IMR-90 (cell line): ENCODE results near the gene ATXN7L2. TPM values are rescaled to one million over a fixed set of nuclear protein-coding genes. Genes with fewer than 3 reads are reported as not detected.

ENCODE experiments used
- ATAC-seq: fragments of 200-7000 bp; cut with Tn5 transposase; 2 replicates; pipeline ENCODE4 v1.9.1; 2020; ENCODE audit warnings: low read depth, mild to moderate bottlenecking, moderate library complexity
- BruUV-seq: library from RNA; stranded (reverse); fragments of 400-500 nt; replicated peaks from 2 replicates; lab custom pipeline; 2021; lab: Mats Ljungman, UMichigan
- CTCF ChIA-PET: fragments of 300-600 bp; formaldehyde crosslinking; extraction: SDS; loops from one replicate; lab custom pipeline; 2021; ENCODE audit warnings: antibody characterized with exemption; lab: Yijun Ruan, JAX
- POLR2A ChIA-PET: fragments of 300-600 bp; sonication (Branson Sonifier 250); formaldehyde crosslinking; loops from one replicate; lab custom pipeline; 2022; ENCODE audit warnings: antibody characterized with exemption; ENCODE audit not compliant: unreplicated experiment; lab: Charles Lee
- DNase-seq: peaks from one replicate; pipeline ENCODE4 v3.0.0; 2013
- H2AFZ ChIP-seq: replicated peaks from 2 replicates; pipeline ENCODE3; 2013; ENCODE audit warnings: low read length, mild to moderate bottlenecking; ENCODE audit not compliant: poor library complexity
- H2AK5ac ChIP-seq: 2 replicates; pipeline ENCODE4 v1.6.1; 2013; ENCODE audit warnings: low read depth, low read length, inconsistent platforms
- H2AK9ac ChIP-seq: replicated peaks from 2 replicates; pipeline ENCODE3; 2013; ENCODE audit warnings: mild to moderate bottlenecking, low read depth, low read length, moderate library complexity; ENCODE audit not compliant: poor library complexity
- H2BK120ac ChIP-seq: 2 replicates; pipeline ENCODE4 v1.6.1; 2013; ENCODE audit warnings: low read depth, low read length, inconsistent platforms
- H2BK15ac ChIP-seq: 3 replicates; pipeline ENCODE4 v1.6.1; 2013; ENCODE audit warnings: low read depth, low read length, inconsistent platforms
- H2BK20ac ChIP-seq: 2 replicates; pipeline ENCODE4 v1.6.1; 2013; ENCODE audit warnings: low read depth, mild to moderate bottlenecking, inconsistent platforms, low read length, moderate library complexity
- H2BK5ac ChIP-seq: 2 replicates; pipeline ENCODE4 v1.6.1; 2013; ENCODE audit warnings: mild to moderate bottlenecking, low read depth, low read length, inconsistent platforms; ENCODE audit not compliant: poor library complexity, severe bottlenecking
- H3K14ac ChIP-seq: replicated peaks from 2 replicates; pipeline ENCODE4 v1.6.1; 2013; ENCODE audit warnings: low read depth, low read length, inconsistent platforms
- H3K18ac ChIP-seq: 2 replicates; pipeline ENCODE4 v1.6.1; 2013; ENCODE audit warnings: low read depth, low read length, control low read depth
- H3K23ac ChIP-seq: 2 replicates; pipeline ENCODE4 v1.6.1; 2013; ENCODE audit warnings: low read depth, low read length, inconsistent platforms
- H3K27ac ChIP-seq: 2 replicates; pipeline ENCODE4 v1.5.1; 2013; ENCODE audit warnings: mild to moderate bottlenecking, control low read depth, low read length; ENCODE audit not compliant: insufficient read depth
- H3K27me3 ChIP-seq: 2 replicates; pipeline ENCODE4 v1.6.1; 2013; ENCODE audit warnings: low read length; ENCODE audit not compliant: control insufficient read depth, insufficient read depth
- H3K36me3 ChIP-seq: 2 replicates; pipeline ENCODE4 v1.6.1; 2013; ENCODE audit warnings: low read length, mixed read lengths; ENCODE audit not compliant: control insufficient read depth, insufficient read depth
- H3K4ac ChIP-seq: 2 replicates; pipeline ENCODE4 v1.6.1; 2013; ENCODE audit warnings: low read depth, low read length, inconsistent platforms
- H3K4me1 ChIP-seq: 2 replicates; pipeline ENCODE4 v1.6.1; 2013; ENCODE audit warnings: low read length, mixed read lengths; ENCODE audit not compliant: control insufficient read depth, insufficient read depth
- H3K4me2 ChIP-seq: 2 replicates; pipeline ENCODE4 v1.6.1; 2013; ENCODE audit warnings: low read depth, mild to moderate bottlenecking, control low read depth, low read length, moderate library complexity
- H3K4me3 ChIP-seq: 2 replicates; pipeline ENCODE4 v1.5.1; 2013; ENCODE audit warnings: low read depth, mild to moderate bottlenecking, control low read depth, low read length, moderate library complexity; ENCODE audit not compliant: insufficient read depth
- H3K56ac ChIP-seq: 2 replicates; pipeline ENCODE4 v1.6.1; 2013; ENCODE audit warnings: low read length, inconsistent platforms; ENCODE audit not compliant: insufficient read depth; ENCODE audit errors: extremely low read depth
- H3K79me1 ChIP-seq, 2 experiments: 2 replicates each; pipeline ENCODE4 v1.6.1; 2013; ENCODE audit warnings: low read length in 2 of 2, inconsistent platforms in 1 of 2, low read depth in 1 of 2
- H3K9ac ChIP-seq: 2 replicates; pipeline ENCODE4 v1.6.1; 2013; ENCODE audit warnings: low read depth, low read length, control low read depth
- H3K9me1 ChIP-seq: 2 replicates; pipeline ENCODE4 v1.6.1; 2013; ENCODE audit warnings: low read length, inconsistent platforms; ENCODE audit not compliant: insufficient read depth
- H3K9me3 ChIP-seq: 2 replicates; pipeline ENCODE4 v1.6.1; 2013; ENCODE audit warnings: low read length; ENCODE audit not compliant: control insufficient read depth, insufficient read depth
- H4K20me1 ChIP-seq: 2 replicates; pipeline ENCODE4 v1.6.1; 2013; ENCODE audit warnings: low read length, inconsistent platforms; ENCODE audit not compliant: insufficient read depth
- H4K5ac ChIP-seq: 2 replicates; pipeline ENCODE4 v1.6.1; 2013; ENCODE audit warnings: mild to moderate bottlenecking, low read depth, low read length, control low read depth
- H4K8ac ChIP-seq, 2 experiments: 2 replicates each; pipeline ENCODE4 v1.6.1; 2013; ENCODE audit warnings: low read depth in 2 of 2, low read length in 2 of 2, control low read depth in 1 of 2, inconsistent platforms in 1 of 2
- H4K91ac ChIP-seq: 2 replicates; pipeline ENCODE4 v1.6.1; 2013; ENCODE audit warnings: low read depth, low read length, inconsistent platforms; ENCODE audit not compliant: insufficient read depth
- BHLHE40 ChIP-seq: fragments of 150-350 bp; IDR thresholded peaks from 2 replicates; pipeline ENCODE4 v1.6.1; 2016; ENCODE audit warnings: mild to moderate bottlenecking, low read depth, low read length
- MAZ ChIP-seq: IDR thresholded peaks from 2 replicates; pipeline ENCODE4 v1.6.1; 2012; ENCODE audit warnings: low read depth, mild to moderate bottlenecking, low read length, improper control_type of control experiment, moderate library complexity, borderline replicate concordance
- NFE2L2 ChIP-seq: fragments of 150-350 bp; IDR thresholded peaks from 2 replicates; pipeline ENCODE4 v1.6.1; 2016; ENCODE audit warnings: low read depth, mild to moderate bottlenecking, low read length
- WGBS, 2 experiments: methylation state at CpG; one replicate each; pipeline versions ENCODE4 v1.1.5 to v1.1.7; 2013; ENCODE audit warnings: missing lambda C conversion rate in 2 of 2; ENCODE audit not compliant: insufficient read length in 1 of 2; ENCODE audit errors: extremely low coverage in 2 of 2; 5-methylcytosine and 5-hydroxymethylcytosine counted together
- dilution Hi-C: fragments of 300-500 bp; cut with HindIII; formaldehyde crosslinking; loops from one replicate; pipeline ENCODE4 v1.14.3; 2018; ENCODE audit warnings: low sequenced_read_pairs; ENCODE audit not compliant: unreplicated experiment
- in situ Hi-C: fragments of 300-500 bp; cut with MboI; formaldehyde crosslinking; loops from 3 replicates; pipeline ENCODE4 v1.14.3; 2019; ENCODE audit warnings: low sequenced_read_pairs, inconsistent platforms, mixed read lengths
- intact Hi-C: fragments of 100-400 bp; cut with micrococcal nuclease; formaldehyde crosslinking; loops from 2 replicates; pipeline ENCODE4 v1.10.0; 2022
- polyA plus RNA-seq, 3 experiments: library from polyadenylated mRNA; depleted of rRNA; stranded (reverse); fragments of >200 nt; gene quantifications; 2 replicates each; pipeline ENCODE4 v1.2.3, GENCODE V29; 2012; ENCODE audit warnings: low replicate concordance in 1 of 3
- total RNA-seq: library from RNA; depleted of rRNA; stranded (reverse); fragments of >200 nt; gene quantifications from 2 replicates; pipeline ENCODE4 v1.2.3, GENCODE V29; 2012

The ATXN7L2 gene
- total and polyA plus RNA-seq, 2 of the 4 experiments (the other 2 are of a cell fraction) = 1.3 to 4.8 TPM

DNA sequence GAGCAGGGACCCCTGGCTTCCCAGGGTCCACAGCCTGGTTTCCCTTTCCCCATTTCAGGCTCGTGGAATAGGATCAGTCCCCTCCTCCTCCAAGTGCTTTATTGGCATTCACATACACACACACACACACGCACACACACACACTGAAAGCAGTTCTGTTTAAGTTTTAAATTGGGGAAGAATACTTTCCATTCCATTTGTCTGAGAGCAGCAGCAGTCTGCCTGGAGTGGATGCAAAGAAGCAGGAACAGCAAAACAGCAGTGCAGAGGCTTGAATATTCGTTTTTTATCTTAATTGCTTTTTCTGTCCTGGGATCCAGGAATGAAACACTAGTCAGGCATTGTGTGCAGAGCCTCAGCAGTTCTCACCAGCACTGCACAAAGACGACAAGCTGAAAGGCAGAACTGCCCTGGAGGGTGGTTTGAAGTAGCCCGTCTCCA is 17.3 kb downstream of the ATXN7L2 start:
- dilution Hi-C loops (no loop called here), intact Hi-C loops (no loop called here), in situ Hi-C loops (no loop called here)
- BruUV-seq = no TSS peak
- H2BK20ac ChIP-seq = peak overlapping the region; percentile 16; the same call in 1 of the 2 replicates
- ChIA-PET POLR2A (no interaction called here), CTCF (interaction anchor here (5.1 kb wide), 1 partner anchor 31 kb away, joined by 51 read pairs; no protein-coding TSS in a partner anchor)
- peaks cover 28% of the 10 kb centered on the region for H3K4me1 ChIP-seq
- peak overlapping the region in 1 of 2 experiments; percentile 55; a peak in 1 of 4 replicates for H4K8ac ChIP-seq
- WGBS, 2 experiments = 75% methylated on average over 1 of the region's 5 CpGs; no CpG with 5 or more reads in 1 of the 2 experiments
- H3K79me1 ChIP-seq = peaks cover 4 to 45% of the 10 kb centered on the region in 2 experiments
- peak; percentile 90 for DNase-seq
- peak; percentile 76 for ATAC-seq
- H2BK120ac ChIP-seq = peak overlapping the region; percentile 68
- peak overlapping the region; percentile 54 for H2AFZ ChIP-seq
- TF ChIP-seq MAZ (peak; percentile 27; the same call in 1 of the 2 replicates), BHLHE40 (peak; percentile 2; the same call in 1 of the 2 replicates), NFE2L2 (no peak)
- peak overlapping the region; percentile 36 for H2BK5ac ChIP-seq
- H3K56ac ChIP-seq = no peak overlapping the region
- peak overlapping the region; percentile 82 for H2AK9ac ChIP-seq
- H3K4me3 ChIP-seq = no peak overlapping the region
- H3K14ac ChIP-seq = 0 out of 2 replicates have a peak overlapping the region, but pooled peaks have one; percentile 20
- no peak overlapping the region for H4K5ac ChIP-seq
- H3K4ac ChIP-seq = peak overlapping the region; percentile 70
- peak overlapping the region; percentile 54; the same call in 1 of the 2 replicates for H3K23ac ChIP-seq
- H3K9ac ChIP-seq = no peak overlapping the region; the same call in 1 of the 2 replicates
- peak overlapping the region; percentile 62 for H3K4me2 ChIP-seq
- H3K18ac ChIP-seq = no peak overlapping the region
- peak overlapping the region; percentile 37; the same call in 1 of the 2 replicates for H2AK5ac ChIP-seq
- peaks cover 13% of the 10 kb centered on the region; the same call in 1 of the 2 replicates for H4K20me1 ChIP-seq
- H2BK15ac ChIP-seq = 0 out of 3 replicates have a peak overlapping the region, but pooled peaks have one; percentile 2
- peaks cover 20% of the 10 kb centered on the region for H3K9me1 ChIP-seq
- H3K9me3 ChIP-seq = no peaks in the 10 kb centered on the region
- H3K27ac ChIP-seq = peak overlapping the region; percentile 60; the same call in 1 of the 2 replicates
- peaks cover 9% of the 10 kb centered on the region for H3K36me3 ChIP-seq
- no peaks in the 10 kb centered on the region for H3K27me3 ChIP-seq
- H4K91ac ChIP-seq = peak overlapping the region; percentile 60
